ENCODE data around the gene ADD3.

ADD3 gene

GRCh38 chr10:110144507-110144906, 136.7 kb downstream of the ADD3 start:
- DNase-seq (ENCODE audit: low read depth in 1 of 2, low spot score in 1 of 2) = no peak

GRCh38 chr10:110147961-110148360, 140.2 kb downstream of the ADD3 start:
- DNase-seq (ENCODE audit: low read depth in 1 of 2, low spot score in 1 of 2) = no peak

DNA sequence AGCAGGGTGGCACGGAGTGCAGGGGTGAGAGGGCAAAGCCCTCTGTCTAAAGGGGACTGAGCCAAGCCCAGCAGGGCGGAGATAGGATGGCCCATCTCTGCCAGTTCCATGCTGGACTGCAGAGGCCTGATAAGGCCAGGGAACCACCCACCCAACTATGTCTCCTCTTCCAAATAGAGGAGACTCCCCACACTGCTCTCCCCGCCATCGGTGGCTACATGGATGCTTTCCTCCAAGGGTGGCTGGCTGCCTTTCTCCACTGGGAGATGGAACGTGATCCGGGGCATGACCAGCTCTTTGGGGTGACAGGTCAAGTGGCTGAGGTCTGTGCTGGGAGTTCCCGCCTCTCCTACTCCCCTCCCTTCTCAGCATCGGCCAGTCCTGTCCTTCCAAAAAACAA, 141.5 kb downstream of the ADD3 start:
- DNase-seq (ENCODE audit: low read depth in 1 of 2, low spot score in 1 of 2) = no peak

DNA sequence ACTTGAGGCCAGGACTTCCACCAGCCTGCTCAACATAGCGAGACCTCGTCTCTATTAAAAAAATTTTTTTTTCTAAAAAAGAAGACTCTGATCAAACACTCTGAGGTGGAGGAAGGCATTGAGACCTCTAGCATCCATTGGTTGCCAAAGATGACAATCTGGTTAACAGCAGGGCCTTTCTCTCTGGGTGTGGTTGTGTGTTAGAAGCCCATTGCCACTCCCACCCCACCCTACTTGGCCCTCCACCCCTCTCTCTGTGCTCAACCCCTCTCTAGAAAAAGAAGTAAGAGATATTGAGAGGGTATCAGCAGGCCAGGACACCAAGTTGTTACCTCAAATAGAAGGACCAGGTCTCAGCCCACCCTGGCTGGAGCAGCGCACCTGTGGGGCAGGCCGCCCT, 142.3 kb downstream of the ADD3 start:
- DNase-seq (ENCODE audit: low read depth in 1 of 2, low spot score in 1 of 2) = no peak

- DNase-seq (ENCODE audit: low read depth in 1 of 2, low spot score in 1 of 2) = no peak
These were observed 143.2 kb downstream of the ADD3 start for GRCh38 chr10:110150981-110151380.

GRCh38 chr10:110151467-110151866, 143.7 kb downstream of the ADD3 start:
- DNase-seq (ENCODE audit: low read depth in 1 of 2, low spot score in 1 of 2) = no peak

- DNase-seq (ENCODE audit: low read depth in 1 of 2, low spot score in 1 of 2) = no peak
These were observed 144.2 kb downstream of the ADD3 start for GRCh38 chr10:110151971-110152370.

DNA sequence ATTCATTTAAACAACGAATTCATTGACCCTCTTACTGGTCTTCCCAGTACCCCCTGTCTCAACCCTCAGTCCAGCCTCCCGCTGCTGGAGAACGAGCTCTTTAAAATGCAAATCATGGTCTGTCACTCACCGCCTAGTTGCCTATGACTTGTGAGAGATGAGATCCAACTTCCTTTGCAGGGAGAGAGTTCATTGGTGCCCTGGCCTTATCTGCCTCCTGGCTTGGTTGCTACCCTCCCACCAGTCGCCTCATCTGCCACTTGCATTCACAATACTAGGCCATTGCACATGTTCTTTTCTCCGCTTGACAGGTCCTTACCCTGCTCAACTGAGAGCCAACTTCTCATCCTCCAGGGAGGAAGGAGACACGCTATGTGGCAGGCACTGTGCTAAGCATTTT, 145.6 kb downstream of the ADD3 start:
- DNase-seq (ENCODE audit: low read depth in 1 of 2, low spot score in 1 of 2) = no peak

- DNase-seq (ENCODE audit: low read depth in 1 of 2, low spot score in 1 of 2) = no peak
These were observed 148.3 kb downstream of the ADD3 start for GRCh38 chr10:110156046-110156445.

DNA sequence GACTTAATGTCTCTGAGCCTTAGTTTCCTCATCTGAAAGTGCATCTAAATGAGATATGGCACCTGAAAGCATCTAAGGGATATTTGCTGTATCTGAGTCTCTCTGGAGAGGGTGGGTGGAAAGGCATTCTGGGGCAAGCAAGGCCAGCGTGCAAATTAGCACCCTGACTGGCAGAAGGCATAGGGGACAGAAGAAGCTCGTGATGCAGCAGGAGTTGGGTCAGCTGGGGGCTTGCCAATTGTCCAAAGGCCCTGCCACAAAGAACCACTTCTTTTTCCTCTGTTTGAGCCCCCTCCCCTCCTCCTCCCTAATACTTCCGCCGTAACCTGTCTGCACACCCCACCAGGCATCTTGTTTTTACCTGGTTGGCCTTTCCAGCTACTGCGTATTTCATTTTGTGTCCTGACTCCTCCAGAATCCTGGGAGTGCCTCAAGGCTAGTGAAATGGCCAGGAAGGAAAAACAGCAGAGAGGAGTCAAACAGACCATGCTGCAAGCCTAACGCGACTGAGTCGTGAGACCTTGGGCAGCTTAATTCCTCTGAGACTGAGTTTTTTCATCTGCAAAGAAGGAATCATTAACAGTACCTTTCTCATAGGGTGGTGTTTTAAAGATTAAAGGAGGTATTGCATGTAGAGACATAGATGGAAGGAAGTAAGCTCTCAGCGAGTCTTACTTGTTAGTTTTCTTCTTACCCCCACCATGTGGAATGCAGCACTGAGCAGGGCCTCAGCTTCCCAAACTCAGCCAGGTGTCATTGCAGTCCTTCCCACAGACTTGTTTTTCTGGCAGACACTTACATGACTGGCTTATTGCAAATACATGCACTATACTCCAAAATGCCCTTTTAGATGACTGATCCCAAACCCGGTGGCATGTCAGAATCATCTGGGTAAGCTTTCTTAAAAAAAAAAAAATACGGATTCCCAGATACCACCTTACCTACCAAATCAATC, 150.5 kb downstream of the ADD3 start:
- DNase-seq (ENCODE audit: low read depth in 1 of 2, low spot score in 1 of 2) = no peak

GRCh38 chr10:110160081-110160480, 152.3 kb downstream of the ADD3 start:
- no peak for DNase-seq (ENCODE audit: low read depth in 1 of 2, low spot score in 1 of 2)

DNA sequence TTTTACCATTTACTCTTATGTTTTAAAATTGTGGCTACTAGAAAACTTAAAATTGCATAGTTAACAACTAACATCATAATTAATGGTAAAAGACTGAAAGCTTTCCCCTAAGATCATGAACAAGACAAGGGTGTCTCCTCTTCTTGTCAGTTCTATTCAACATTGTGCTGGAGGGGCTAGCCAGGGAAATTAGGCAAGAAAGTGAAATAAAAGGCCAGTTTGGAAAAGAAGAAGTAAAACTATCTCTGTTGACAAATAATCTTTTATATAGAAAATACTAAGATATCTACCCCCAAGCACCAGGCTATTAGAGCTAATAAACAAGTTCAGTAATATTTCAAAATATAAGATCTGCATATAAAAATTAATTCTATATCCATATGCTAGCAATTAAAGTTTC, 152.7 kb downstream of the ADD3 start:
- no peak for DNase-seq (ENCODE audit: low read depth in 1 of 2, low spot score in 1 of 2)

- DNase-seq (ENCODE audit: low read depth in 1 of 2, low spot score in 1 of 2) = no peak
These were observed 155.0 kb downstream of the ADD3 start for GRCh38 chr10:110162741-110163145.

GRCh38 chr10:110163192-110163773, 155.5 kb downstream of the ADD3 start:
- no peak for DNase-seq (ENCODE audit: low read depth in 1 of 2, low spot score in 1 of 2)

DNA sequence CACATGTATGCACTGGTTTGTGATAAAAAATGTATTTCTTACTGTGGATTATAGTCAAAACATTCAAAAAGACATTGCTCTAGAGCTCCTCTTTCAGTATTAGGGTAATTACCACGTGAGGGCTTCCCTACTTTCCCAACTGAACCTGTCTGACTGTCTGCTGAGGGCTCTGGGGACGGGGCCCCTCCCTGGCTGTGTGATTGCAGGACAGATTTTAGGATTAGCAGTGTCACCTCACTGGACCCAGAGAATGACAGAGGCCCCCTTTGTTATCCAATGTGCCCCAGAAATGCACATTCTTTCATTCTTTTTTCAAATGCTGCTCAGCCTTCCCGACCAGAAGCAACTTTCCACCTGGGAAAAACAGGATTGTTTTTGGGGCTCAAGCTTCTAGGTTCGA, 156.1 kb downstream of the ADD3 start:
- no peak for DNase-seq (ENCODE audit: low read depth in 1 of 2, low spot score in 1 of 2)

DNA sequence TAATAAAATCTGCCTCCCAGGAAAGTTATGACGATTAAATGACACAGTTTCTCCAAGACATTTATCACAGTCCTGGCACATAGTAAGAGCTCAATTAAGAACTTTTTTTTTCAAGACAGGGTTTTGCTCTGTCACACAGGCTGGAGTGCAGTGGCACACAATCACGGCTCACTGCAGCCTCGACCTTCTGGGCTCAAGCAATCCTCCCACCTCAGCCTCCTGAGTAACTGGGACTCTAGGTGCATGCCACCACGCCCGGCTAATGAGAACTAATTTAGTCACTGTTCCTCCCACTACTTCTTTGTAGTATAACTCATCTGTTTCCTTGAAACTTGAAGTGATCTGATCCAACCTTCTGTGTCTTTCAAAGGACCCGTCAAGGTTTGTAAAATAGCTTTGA, 157.5 kb downstream of the ADD3 start:
- no peak for DNase-seq (ENCODE audit: low read depth in 1 of 2, low spot score in 1 of 2)

- DNase-seq (ENCODE audit: low read depth in 1 of 2, low spot score in 1 of 2) = no peak
These were observed 159.4 kb downstream of the ADD3 start for GRCh38 chr10:110167149-110167548.

DNA sequence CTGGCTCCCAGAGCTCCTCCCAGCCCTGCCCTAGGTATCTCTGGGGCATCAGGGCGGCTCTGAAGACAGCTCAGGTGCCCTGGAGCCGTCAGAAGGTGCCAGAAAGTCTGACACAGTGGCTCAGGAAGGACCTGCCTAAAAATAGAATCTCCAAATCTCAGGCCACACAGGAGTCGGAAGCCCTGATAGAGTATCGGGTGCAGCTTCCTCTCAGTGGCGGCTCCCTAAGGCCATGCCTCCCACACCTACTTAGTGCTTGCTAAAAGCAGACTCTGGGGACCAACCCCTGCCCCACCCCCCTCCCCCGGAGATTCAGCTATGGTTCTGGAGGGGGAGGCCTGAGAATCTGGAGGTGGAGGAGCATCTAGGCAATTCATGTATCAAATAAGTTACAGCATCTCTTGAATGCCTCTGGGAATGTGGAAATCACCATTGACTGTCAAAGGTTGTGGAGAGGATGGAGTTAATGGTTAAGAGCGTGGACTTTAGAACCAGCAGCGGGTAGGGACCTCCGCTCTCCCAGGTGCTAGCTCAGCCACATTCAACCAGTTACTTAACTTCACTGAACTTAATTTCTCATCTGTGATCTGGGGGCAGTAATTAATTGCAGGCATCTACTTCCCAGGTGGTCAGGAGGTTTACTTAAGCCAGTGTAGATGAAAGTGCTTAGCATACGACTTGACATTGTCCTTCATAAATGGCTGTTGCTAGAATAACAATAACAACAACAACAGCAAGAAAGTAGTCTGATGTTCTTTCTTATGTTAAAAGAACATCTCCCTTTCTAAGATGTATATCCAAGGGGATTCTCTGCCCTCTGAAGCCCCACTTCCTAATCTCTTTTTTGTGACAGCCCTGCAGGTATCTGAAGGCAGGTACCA, 161.1 kb downstream of the ADD3 start:
- no peak for DNase-seq (ENCODE audit: low read depth in 1 of 2, low spot score in 1 of 2)

DNA sequence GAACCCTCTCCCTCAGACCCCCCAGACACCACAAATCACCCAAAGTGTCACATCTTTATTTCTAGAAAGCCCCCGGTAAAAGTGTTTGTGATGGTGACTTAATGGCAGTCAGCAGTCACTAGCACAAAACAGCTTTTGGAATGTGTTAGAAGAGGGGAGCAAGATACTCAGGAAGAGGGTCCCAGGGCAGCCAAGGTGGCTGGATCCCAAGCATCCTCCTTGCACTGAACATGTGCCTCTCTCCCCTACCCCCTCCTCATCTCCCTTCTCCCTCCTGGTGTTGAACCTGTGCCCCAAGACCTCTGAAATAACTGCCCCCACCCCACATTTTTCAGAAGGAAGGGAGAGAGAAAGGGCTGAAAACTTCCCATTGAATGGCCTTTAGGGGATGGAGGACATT, 161.8 kb downstream of the ADD3 start:
- DNase-seq (ENCODE audit: low read depth in 1 of 2, low spot score in 1 of 2) = no peak

DNA sequence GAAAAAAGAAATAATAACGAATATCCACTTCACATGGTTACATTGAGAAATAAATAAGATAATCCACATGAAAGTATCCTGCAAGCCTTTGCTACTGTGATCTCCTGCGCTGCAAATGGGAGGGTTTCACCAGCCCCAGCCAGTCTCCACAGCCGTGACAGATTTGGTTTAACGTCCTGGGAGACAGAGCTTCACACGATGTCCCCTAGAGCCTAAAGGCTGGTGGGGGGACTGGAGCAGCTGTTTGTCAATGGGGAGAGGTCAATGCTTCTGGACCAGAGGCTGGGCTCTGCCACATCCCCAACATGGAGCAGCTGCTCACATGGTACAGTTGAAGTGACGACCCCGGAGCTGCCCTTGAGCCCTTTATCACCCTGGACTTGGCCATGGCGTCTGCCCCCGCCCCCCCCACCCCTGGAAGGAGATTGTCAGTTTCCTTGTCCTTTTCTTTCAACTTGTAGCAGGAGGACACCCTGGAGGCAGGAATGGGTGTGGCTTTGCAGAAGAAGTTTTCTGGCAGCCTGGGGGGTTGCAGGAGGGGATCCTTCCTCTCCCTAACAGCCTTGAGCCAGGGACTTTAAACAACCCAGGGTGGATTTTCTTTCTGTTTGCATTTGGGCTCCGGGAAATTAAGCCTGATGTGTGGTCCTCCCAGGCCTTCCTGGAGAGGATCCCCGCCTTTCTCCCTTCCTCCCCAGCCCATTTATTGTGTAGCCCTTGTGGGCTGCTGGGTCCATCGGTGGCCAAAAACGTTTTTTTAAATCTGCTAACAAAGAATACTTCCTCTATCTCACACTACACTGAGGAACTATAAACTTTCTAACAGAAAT, 162.6 kb downstream of the ADD3 start:
- DNase-seq (ENCODE audit: low read depth in 1 of 2, low spot score in 1 of 2) = no peak

GRCh38 chr10:110171032-110171431, 163.2 kb downstream of the ADD3 start:
- DNase-seq (ENCODE audit: low read depth in 1 of 2, low spot score in 1 of 2) = no peak
